ENCODE data around the gene SPPL2A. TPM values are rescaled to one million over a fixed set of nuclear protein-coding genes. Genes with fewer than 3 reads are reported as not detected.

SPPL2A gene
- total and polyA plus RNA-seq, 9 of the 15 experiments (the other 6 are each of a cell fraction or from before 2014, with no cell fraction given), result 9.8 to 66.1 (median 38.0) TPM

GRCh38 chr15:50774450-50774849 lies 8.9 kb upstream of the SPPL2A start (continued):
- TF ChIP-seq ZNF395 (CRISPR knock-in tag; IDR thresholded peaks at IDR 0.05), result no peak
- no peak for TF ChIP-seq ZNF384 (IDR thresholded peaks at IDR 0.05; ENCODE audit: low read depth, low read length)
- no peak for TF ChIP-seq DLX4 (CRISPR knock-in tag; IDR thresholded peaks at IDR 0.05)
- peak; percentile 23; the same call in 1 of the 2 replicates for TF ChIP-seq FOSL1 (tag; conservative IDR thresholded peaks at IDR 0.05)
- TF ChIP-seq NFE2 (IDR thresholded peaks at IDR 0.05; ENCODE audit: low read depth), result no peak
- TF ChIP-seq ZNF407 (IDR thresholded peaks at IDR 0.05; ENCODE audit: low read depth), result no peak
- no peak for TF ChIP-seq ZSCAN29 (IDR thresholded peaks at IDR 0.05)
- TF ChIP-seq AFF1 (IDR thresholded peaks at IDR 0.05; ENCODE audit: low read depth in 1 of 2, partially characterized antibody in 2 of 2), result no peak
- TF ChIP-seq ZNF41 (CRISPR knock-in tag; conservative IDR thresholded peaks at IDR 0.05), result no peak
- TF ChIP-seq ETV1 (tag; conservative IDR thresholded peaks at IDR 0.05; ENCODE audit: low read depth), result 0 out of 2 replicates have a peak, but pooled peaks have one; percentile 20
